GM12892 (cell line): ENCODE measurements around the gene VEGFB.

Source experiments
- DNase-seq: peaks from one replicate; pipeline ENCODE4 v3.0.0; 2011; ENCODE audit not compliant: insufficient read length
- FAIRE-seq: peaks from 2 replicates; lab custom pipeline; 2011; peaks lifted over from hg19 to GRCh38; lab: Jason Lieb, UNC
- POLR2A ChIP-seq: IDR thresholded peaks from 2 replicates; pipeline ENCODE4 v1.6.1; 2011; ENCODE audit warnings: low read depth, low read length, control low read depth
- POLR2AphosphoS5 ChIP-seq: IDR thresholded peaks from 2 replicates; pipeline ENCODE4 v1.6.1; 2011; ENCODE audit warnings: low read depth, low read length, control low read depth
- TAF1 ChIP-seq: IDR thresholded peaks from 2 replicates; pipeline ENCODE4 v1.6.1; 2011; ENCODE audit warnings: low read depth, mild to moderate bottlenecking, control low read depth, low read length, borderline replicate concordance

The VEGFB gene

DNA sequence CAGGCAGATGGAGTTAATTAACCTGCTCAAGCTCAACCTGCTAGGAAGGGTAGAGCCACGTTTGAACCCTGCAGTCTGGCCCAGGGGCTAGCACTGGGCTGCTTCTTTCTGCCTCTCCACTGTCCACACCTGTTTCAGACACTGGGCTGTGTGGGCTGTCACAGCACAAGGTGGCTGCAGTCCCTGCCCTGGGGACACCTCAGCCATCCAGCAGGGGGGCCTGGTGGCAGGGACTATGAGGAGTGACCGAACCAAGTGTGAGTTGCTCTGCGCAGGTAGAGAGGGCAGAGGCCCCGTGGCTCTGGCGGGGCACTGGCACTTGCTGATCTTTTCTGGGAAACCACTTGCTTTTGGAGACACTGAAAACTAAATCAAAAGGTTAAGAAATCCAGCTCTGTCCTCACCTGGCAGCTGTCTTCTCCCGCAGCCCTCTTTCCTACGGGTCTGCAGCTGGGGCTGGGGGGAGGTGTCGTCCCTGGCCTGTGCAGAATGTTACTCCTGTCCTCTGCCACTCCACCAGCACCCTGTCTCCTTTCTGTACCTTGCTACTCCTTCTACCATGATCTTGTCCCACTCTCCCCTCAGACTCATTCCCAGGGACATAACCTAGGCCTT lies 44.3 kb downstream of the VEGFB start:
- FAIRE-seq (no peak), DNase-seq (no peak)
- no peak for TF ChIP-seq TAF1
- TF ChIP-seq POLR2A = no peak
- TF ChIP-seq POLR2AphosphoS5 = no peak

DNA sequence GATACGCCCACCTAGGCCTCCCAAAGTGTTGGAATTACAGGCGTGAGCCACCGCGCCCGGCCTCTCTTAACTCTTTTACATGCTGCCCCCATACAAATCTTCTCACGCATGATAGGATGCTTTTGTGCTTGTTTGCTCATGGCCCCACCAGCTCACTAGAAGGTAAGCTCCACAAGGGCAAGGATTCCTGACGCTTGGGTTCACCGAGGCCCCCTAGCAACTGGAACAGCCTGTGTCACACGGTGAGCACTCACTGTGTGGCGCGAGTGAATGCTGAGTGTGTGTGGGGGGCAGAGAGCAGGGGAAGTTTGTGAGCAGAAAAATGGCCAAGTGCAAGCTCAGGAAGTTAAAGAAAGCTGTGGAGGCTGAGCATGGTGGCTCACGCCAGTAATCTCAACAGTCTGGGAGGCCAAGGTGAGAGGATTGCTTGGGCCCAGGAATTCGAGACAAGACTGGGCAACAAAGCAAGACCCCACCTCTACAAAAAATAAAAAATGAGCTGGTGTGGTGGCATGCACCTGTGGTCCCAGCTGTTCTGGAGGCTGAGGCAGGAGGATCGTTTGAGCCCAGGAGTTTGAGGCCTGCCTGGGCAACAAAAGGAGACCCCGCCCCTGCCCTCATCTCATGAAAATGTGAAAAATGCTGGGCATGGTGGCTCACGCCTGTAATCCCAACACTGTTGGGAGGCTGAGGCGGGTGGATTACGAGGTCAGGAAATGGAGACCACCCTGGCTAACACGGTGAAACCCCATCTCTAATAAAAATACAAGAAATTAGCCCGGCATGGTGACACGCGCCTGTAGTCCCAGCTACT lies 47.8 kb downstream of the VEGFB start:
- TF ChIP-seq POLR2A = no peak
- no peak for TF ChIP-seq POLR2AphosphoS5
- TF ChIP-seq TAF1 = no peak
- DNase-seq = no peak
- FAIRE-seq = no peak

DNA sequence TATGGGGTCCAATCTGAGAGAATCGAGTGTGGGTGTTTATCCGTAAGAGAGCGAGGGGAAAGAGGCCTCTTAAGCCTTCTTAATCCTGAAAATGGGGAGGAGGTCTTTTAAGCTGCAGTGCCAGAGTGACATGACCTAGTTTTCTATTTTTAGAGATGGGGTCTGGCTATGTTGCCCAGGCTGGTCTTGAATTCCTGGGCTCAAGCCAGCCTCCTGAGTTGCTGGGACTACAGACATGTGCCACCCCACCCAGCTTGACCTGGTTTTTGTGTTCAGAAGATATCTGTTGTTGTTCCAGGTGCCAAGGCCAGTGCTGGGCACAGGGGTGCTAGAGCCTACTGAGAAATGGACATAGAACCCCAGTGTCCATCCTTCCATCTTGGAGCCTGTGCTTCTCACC lies 48.7 kb downstream of the VEGFB start:
- peak; percentile 58 for FAIRE-seq
- TF ChIP-seq POLR2AphosphoS5 = no peak
- no peak for TF ChIP-seq TAF1
- no peak for TF ChIP-seq POLR2A
- no peak for DNase-seq

DNA sequence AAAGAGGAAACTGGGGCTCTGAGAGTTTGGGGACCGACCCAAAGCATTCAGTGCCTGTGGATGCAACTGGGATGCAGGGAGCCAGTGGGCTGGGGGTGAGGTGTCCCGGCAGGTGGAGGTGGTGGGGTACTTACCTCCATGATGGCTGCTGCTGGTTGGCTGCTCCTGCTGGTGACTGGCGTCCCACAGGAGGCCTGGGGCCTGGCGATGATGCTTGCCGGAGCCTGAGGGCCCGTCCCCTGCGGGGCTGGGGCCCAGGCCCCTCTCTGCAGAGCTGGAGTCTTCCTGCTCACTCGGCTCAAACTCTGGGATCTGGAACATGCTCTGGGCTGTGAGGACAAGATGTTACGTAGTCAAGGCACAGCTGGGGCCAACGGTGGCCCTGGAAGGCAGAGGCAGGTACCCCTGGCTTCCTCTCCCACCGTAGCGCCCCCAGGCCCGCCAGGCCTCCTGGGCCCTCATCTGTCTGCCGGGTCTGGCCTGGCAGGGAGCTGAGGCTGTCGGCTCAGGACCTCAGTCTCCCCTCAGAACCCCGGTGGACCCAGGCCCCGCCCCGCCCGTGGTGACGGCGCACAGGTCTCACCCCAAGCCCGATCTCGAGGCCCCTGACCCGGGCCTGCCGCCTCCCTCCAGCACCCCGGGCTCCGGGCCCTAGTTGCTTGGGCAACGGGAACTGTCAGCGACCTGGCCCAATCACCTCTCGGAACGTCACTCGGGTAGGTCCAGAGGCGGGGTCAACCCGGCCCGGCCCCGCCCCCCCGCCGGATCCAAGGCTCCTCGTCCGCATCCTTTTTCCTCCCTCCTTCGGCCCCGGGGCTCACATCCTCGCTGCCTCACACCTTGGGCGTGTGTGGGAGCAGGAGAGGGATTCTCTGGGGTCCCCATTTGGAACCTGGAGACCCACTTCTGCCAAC lies 49.9 kb downstream of the VEGFB start, which contains the start of gene BAD:
Gene BAD, minus strand, starts transcription at position 618 of the 914 bp plus-strand sequence. Its CDS starts 297 bp downstream, at position 321.
- FAIRE-seq = peak; percentile 99
- peak; percentile 100 for DNase-seq
- TF ChIP-seq POLR2A (0 out of 2 replicates have a peak, but pooled peaks have one; percentile 19), POLR2AphosphoS5 (no peak), TAF1 (0 out of 2 replicates have a peak, but pooled peaks have one; percentile 18)

DNA sequence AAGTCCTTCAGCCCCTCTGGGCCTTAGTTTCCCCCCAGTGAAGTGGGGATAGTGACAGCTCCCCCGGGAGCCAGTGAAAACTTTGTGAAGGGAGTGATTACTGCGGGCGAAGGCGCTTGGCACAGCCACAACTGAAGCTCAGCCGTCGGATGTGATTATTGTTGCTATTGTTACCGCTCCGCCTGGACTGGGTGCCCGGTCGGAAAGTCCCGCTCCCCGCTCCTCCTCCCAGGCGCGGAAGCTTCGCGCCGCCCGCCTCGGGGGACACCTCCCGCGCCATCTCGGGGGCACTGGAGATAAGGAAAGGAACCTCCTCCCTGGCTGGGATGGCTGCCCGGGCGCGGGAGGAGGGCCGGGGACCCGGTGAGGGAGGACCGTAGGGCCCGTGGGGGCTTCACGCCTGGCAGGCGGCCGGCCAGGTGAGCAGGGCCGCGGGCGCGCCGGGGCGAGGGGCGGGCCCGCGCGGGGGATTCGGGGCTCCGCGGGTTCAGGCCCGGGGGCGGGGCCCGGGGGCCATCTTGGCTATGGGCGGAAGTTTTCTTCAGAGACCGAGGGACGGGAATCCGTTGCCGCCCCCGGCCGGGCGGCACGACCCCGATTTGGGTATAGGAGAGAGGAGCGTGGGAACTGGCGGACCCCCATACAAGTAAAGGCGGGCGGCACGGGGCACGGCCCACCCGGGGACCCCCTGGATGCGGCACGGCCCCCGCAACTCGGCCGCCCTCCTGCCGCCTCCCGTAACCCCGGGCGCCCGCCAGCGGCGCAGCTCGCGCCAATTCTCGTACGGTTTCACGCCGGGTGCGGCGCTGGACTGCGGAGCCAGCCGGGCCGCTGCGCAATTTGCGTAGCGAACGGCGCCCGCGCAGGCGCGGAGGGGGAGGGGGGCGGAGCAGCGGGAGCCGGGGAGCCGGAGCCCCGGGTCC lies 50.8 kb downstream of the VEGFB start, which contains the start of gene GPR137:
Gene GPR137, plus strand, starts transcription at position 887 of the 923 bp plus-strand sequence. CDS start 677 bp downstream, outside the sequence.
- DNase-seq (peak; percentile 97), FAIRE-seq (no peak)
- TF ChIP-seq POLR2AphosphoS5 (0 out of 2 replicates have a peak, but pooled peaks have one; percentile 20), TAF1 (no peak), POLR2A (no peak)

DNA sequence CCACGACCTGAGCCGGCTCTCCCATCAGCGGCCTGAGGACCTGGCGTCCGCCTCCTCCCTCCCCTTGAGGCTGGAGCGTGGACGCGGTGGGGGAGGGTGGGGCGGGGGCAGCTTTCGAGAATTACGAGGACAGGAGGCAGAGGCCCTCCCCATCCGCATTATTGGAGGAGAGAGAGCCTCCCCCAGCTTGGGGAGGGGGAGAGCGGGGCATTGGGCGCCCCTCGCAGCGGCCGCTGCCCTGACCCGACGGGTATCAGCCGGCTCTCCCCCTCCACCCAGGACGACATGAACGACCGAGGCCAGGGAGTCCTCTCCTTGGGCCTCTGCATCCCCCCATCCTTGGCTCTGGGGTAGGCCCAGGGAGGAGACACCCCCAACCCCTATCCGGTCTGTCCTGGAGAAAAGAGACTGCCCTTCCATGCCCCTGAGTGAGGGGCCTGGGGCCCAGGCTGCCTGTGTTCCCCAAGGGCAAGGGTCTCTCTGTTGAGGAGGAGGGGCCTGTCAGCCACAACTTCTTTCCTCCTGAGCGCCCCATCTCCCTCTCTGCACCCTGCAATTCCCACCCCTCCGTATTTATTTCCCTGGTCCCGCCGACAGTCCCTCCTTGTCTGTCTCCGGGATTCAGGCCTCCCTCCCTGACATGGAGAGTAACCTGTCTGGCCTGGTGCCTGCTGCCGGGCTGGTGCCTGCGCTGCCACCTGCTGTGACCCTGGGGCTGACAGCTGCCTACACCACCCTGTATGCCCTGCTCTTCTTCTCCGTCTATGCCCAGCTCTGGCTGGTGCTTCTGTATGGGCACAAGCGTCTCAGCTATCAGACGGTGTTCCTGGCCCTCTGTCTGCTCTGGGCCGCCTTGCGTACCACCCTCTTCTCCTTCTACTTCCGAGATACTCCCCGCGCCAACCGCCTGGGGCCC lies 51.8 kb downstream of the VEGFB start:
- DNase-seq (no peak), FAIRE-seq (peak; percentile 82)
- TF ChIP-seq POLR2AphosphoS5 (no peak), TAF1 (no peak), POLR2A (no peak)

DNA sequence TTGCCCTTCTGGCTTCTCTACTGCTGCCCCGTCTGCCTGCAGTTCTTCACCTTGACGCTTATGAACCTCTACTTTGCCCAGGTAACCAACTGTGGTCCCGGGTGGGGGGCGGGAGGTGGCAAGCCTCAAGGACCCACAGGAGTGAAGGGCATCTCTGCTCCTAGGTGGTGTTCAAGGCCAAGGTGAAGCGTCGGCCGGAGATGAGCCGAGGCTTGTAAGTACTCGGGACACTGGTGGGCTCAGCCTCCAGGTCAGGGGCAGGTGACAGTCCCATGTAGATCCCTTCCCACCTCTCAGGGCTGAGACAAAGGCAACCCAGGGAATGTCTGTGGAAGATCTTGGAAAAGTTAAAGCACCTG lies 52.4 kb downstream of the VEGFB start:
- no peak for FAIRE-seq
- TF ChIP-seq POLR2AphosphoS5 (no peak), TAF1 (no peak), POLR2A (no peak)
- DNase-seq = no peak

DNA sequence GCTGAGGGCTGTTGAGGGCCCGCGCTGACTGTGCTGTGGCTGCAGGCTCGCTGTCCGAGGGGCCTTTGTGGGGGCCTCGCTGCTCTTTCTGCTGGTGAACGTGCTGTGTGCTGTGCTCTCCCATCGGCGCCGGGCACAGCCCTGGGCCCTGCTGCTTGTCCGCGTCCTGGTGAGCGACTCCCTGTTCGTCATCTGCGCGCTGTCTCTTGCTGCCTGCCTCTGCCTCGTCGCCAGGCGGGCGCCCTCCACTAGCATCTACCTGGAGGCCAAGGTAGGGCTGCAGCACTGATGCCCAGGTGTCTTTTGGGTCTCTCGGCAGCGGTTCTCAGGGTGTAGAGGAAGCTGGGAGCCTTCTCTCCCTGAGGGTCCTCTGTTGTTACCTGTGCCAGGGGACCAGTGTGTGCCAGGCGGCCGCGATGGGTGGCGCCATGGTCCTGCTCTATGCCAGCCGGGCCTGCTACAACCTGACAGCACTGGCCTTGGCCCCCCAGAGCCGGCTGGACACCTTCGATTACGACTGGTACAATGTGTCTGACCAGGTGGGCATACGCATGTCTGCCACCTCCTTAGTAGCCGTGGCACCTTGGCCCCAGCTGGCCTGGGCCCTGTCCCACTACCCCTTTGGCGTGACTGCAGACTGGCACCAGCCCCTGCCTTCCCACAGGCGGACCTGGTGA lies 53.4 kb downstream of the VEGFB start:
- no peak for TF ChIP-seq POLR2AphosphoS5
- TF ChIP-seq POLR2A = no peak
- TF ChIP-seq TAF1 = no peak
- no peak for DNase-seq
- FAIRE-seq = no peak

DNA sequence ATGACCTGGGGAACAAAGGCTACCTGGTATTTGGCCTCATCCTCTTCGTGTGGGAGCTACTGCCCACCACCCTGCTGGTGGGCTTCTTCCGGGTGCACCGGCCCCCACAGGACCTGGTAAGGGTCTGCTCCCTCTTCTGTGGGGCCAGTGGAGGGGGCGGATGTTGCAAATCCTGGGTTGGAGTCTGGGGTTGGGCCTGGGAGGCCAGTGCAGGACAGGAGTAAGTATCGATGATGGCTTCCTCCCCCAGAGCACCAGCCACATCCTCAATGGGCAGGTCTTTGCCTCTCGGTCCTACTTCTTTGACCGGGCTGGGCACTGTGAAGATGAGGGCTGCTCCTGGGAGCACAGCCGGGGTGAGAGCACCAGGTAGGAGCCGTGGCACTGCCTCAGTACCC lies 54.0 kb downstream of the VEGFB start:
- FAIRE-seq (no peak), DNase-seq (no peak)
- no peak for TF ChIP-seq TAF1
